ENCODE results near the gene RINL. TPM values are rescaled to one million over a fixed set of nuclear protein-coding genes. Genes with fewer than 3 reads are reported as not detected.
"Not testable (repeated sequence)": the region's sequence is repeated elsewhere in the genome, so short reads cannot be mapped to it uniquely, and the experiment has no call there.

The RINL gene
- total RNA-seq, 1 donor from 2014 or later = 8.3 TPM

DNA sequence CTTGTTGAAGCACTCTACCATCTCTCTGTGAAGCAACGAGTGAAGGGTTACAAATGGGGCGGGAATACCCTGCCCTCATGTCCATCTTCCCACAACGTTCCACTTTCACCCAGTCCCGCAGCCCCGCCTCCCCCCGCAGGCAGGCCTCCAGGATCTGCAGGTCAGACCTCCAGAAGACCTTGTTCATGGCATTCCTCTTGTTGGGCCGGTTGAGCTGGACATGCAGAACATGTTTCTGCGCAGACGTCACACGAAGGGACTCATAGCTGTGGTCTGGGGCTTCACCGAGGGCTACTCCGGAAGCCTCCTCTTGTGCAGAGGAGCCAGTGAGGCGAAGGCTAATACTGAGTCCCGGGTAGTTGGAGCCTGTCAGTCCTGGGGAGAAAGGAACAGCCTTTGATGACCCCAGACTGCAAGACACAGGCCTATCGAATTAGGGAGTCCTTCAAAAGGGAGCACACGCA, 46.9 kb downstream of the RINL start:
- peak overlapping the region; percentile 92 for H3K27ac ChIP-seq
- H3K4me1 ChIP-seq = peaks cover 38% of the 10 kb centered on the region
- peak; percentile 76 to 86 for ATAC-seq
- peak overlapping the region; percentile 71 for H3K4me3 ChIP-seq
- intact Hi-C loops (cut with DNase I) = no loop called here
- no peaks in the 10 kb centered on the region for H3K9me3 ChIP-seq
- peak; percentile 90 for DNase-seq
- H3K27me3 ChIP-seq (ENCODE audit: low read depth) = no peaks in the 10 kb centered on the region
- peaks cover 53% of the 10 kb centered on the region for H3K36me3 ChIP-seq
- TF ChIP-seq, protein P1, sequence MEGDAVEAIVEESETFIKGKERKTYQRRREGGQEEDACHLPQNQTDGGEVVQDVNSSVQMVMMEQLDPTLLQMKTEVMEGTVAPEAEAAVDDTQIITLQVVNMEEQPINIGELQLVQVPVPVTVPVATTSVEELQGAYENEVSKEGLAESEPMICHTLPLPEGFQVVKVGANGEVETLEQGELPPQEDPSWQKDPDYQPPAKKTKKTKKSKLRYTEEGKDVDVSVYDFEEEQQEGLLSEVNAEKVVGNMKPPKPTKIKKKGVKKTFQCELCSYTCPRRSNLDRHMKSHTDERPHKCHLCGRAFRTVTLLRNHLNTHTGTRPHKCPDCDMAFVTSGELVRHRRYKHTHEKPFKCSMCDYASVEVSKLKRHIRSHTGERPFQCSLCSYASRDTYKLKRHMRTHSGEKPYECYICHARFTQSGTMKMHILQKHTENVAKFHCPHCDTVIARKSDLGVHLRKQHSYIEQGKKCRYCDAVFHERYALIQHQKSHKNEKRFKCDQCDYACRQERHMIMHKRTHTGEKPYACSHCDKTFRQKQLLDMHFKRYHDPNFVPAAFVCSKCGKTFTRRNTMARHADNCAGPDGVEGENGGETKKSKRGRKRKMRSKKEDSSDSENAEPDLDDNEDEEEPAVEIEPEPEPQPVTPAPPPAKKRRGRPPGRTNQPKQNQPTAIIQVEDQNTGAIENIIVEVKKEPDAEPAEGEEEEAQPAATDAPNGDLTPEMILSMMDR (IDR thresholded peaks at IDR 0.05) = no peak

DNA sequence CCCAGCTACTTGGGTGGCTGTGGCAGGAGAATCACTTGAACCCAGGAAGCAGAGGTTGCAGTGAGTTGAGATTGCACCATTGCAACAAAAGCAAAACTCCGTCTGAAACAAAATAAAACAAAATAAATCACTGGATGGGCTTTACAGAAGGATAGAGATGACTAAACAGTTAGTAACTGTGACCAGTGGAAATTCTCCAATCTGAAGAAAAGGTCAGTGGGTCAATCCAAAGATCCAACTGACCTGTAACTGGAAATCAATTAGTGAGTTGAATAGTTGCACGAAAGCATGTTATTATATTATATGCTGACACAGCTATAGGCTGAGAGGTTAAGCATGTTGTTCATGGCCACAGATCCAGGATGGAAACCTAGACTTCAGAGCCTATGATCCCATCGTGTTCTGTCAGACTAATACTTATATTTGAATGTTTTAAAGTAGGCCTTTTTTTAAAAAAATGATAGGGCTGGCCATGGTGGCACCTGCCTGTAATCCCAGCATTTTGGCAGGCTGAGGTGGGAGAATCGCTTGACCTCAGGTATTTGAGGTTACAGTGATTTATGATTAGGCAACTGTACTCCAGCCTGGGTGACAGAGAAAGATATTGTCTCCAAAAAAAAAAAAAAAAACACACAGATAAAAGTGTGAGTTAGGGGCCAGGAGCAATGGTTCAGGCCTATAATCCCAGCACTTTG, 47.9 kb downstream of the RINL start:
- TF ChIP-seq, protein P1 (IDR thresholded peaks at IDR 0.05) = no peak

DNA sequence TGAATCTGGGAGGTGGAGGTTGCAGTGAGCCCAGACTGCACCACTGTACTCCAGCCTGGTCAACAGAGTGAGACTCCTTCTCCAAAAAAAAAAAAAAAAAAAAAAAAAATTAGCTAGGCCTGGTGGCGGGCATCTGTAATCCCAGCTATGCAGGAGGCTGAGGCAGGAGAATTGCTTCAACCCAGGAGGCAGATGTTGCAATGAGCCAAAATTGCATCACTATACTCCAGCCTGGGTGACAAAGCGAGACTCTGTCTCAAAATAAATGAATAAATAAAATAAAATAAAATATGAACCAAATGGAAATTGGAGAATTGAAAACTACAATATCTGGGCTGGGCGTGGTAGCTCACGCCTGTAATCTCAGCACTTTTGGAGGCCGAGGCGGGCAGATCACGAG, 48.9 kb downstream of the RINL start:
- H3K27ac ChIP-seq; H3K27me3 ChIP-seq (ENCODE audit: low read depth); H3K9me3 ChIP-seq; ATAC-seq; intact Hi-C loops (cut with DNase I); H3K4me3 ChIP-seq; DNase-seq: not testable (repeated sequence)
- Histone ChIP-seq H3K4me1 (peaks cover 35% of the 10 kb centered on the region), H3K36me3 (peaks cover 62% of the 10 kb centered on the region)

More for the DNA sequence above, 47.9 kb downstream of the RINL start:
- Histone ChIP-seq H3K27me3 (ENCODE audit: low read depth) (no peaks in the 10 kb centered on the region), H3K9me3 (no peaks in the 10 kb centered on the region), H3K27ac (no peak overlapping the region), H3K36me3 (peaks cover 53% of the 10 kb centered on the region), H3K4me1 (peaks cover 35% of the 10 kb centered on the region), H3K4me3 (peak overlapping the region; percentile 71)
- ATAC-seq (no peak), DNase-seq (no peak)
- intact Hi-C loops (cut with DNase I) = no loop called here

DNA sequence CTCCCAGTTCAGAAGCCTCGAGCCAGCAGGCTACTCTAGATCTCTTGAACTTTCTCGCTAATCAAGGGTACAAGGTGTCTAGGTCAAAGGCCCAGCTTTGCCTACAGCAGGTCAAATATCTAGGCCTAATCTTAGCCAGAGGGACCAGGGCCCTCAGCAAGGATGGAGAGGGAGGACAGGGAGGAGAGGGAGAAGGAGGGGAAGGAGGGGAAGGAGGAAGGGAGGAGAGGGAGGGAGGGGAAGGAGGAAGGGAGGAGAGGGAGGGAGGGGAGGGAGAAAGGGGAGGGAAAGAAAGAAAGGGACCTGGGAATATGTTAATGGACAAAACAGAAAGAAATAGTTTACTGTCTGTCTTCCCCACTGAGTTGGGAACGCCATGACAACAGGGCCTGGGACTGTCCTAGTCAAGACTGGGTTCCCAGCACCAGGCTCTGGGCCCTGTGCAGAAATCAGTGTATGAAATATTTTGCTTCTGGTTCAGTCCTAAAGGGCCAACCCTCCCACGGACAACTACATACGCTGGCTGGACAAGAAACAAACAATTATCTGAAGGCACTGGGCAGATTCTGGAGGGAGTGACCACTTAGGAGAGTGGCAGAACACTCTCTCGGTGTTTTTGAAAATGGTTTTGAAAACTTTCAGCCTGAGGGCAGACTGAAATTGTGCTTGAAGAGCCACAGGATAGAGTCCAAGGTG, 51.1 kb downstream of the RINL start:
- intact Hi-C loops (cut with DNase I) = no loop called here
- no peak overlapping the region for H3K4me3 ChIP-seq
- ATAC-seq (no peak), DNase-seq (no peak)
- H3K36me3 ChIP-seq = peaks cover 81% of the 10 kb centered on the region
- H3K9me3 ChIP-seq = no peaks in the 10 kb centered on the region
- no peaks in the 10 kb centered on the region for H3K27me3 ChIP-seq (ENCODE audit: low read depth)
- TF ChIP-seq, protein P1 (IDR thresholded peaks at IDR 0.05) = no peak
- peaks cover 24% of the 10 kb centered on the region for H3K4me1 ChIP-seq
- no peak overlapping the region for H3K27ac ChIP-seq

DNA sequence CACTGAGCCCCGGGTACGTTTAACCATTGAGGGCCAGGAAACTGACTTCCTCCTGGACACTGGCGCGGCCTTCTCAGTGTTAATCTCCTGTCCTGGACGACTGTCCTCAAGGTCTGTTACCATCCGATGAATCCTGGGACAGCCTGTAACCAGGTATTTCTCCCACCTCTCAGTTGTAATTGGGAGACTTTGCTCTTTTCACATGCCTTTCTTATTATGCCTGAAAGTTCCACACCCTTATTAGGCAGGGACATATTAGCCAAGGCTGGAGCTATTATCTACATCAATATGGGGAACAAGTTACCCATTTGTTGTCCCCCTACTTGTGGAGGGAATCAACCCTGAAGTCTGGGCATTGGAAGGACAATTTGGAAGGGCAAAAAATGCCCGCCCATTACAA, 52.1 kb downstream of the RINL start:
- H3K27me3 ChIP-seq (ENCODE audit: low read depth); ATAC-seq; intact Hi-C loops (cut with DNase I); H3K27ac ChIP-seq; DNase-seq; H3K4me3 ChIP-seq; H3K9me3 ChIP-seq: not testable (repeated sequence)
- H3K36me3 ChIP-seq = peaks cover 86% of the 10 kb centered on the region
- H3K4me1 ChIP-seq = peaks cover 23% of the 10 kb centered on the region

DNA sequence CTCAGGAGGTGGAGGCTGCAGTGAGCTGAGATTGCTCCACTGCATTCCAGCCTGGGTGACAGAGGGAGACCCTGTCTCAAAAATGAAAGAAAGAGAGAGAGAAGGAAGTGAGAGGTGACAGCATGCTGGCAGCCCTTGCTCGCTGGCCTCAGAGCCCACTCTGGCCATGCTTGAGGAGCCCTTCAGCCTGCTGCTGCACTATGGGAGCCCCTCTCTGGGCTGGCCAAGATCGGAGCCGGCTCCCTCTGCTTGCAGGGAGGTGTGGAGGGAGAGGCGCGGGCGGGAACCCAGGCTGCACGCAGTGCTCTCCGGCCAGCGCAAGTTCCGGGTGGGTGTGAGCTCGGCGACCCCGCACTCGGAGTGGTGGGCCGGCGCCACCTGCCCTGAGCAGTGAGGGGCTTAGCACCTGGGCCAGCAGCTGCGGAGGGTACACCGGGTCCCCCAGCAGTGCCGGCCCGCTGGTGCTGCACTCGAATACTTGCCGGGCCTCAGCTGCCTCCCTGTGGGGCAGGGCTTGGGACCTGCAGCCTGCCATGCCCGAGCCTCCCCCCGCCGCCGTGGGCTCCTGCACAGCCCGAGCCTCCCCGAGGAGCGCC, 56.7 kb downstream of the RINL start:
- H3K4me1 ChIP-seq; H3K27me3 ChIP-seq (ENCODE audit: low read depth); H3K27ac ChIP-seq; ATAC-seq; H3K4me3 ChIP-seq; intact Hi-C loops (cut with DNase I); H3K9me3 ChIP-seq; DNase-seq: not testable (repeated sequence)
- H3K36me3 ChIP-seq = peaks cover 84% of the 10 kb centered on the region

Measured in lower lobe of right lung (tissue), 2 donors.